CD8-positive, alpha-beta memory T cell (primary cell): ENCODE data around the gene UGCG. TPM values are rescaled to one million over a fixed set of nuclear protein-coding genes. Genes with fewer than 3 reads are reported as not detected.

ENCODE experiments used
- CTCF ChIA-PET: fragments of 350-600 bp; sonication (Branson Sonifier 250); formaldehyde crosslinking; loops from one replicate; lab custom pipeline; 2021; ENCODE audit warnings: antibody characterized with exemption; lab: Charles Lee
- POLR2A ChIA-PET: fragments of 350-600 bp; sonication (Branson Sonifier 250); formaldehyde crosslinking; loops from one replicate; lab custom pipeline; 2021; ENCODE audit warnings: antibody characterized with exemption; lab: Charles Lee
- DNase-seq, 5 donors: peaks; one replicate each; pipeline versions ENCODE4 v3.0.0 to v3.0.0-alpha.2; 2020 to 2022; ENCODE audit warnings: mixed read lengths in 1 of 5
- H3K27ac ChIP-seq: one replicate; pipeline ENCODE4 v1.7.0; 2013; ENCODE audit warnings: low read depth, mild to moderate bottlenecking, low read length, moderate library complexity
- H3K27me3 ChIP-seq: 2 replicates; pipeline ENCODE4 v1.7.0; 2013; ENCODE audit warnings: low read length, mild to moderate bottlenecking; ENCODE audit not compliant: insufficient read depth, poor library complexity, severe bottlenecking
- H3K36me3 ChIP-seq: 2 replicates; pipeline ENCODE4 v1.7.0; 2013; ENCODE audit warnings: mild to moderate bottlenecking, low read length, moderate library complexity; ENCODE audit not compliant: insufficient read depth
- H3K4me1 ChIP-seq: 2 replicates; pipeline ENCODE4 v1.7.0; 2013; ENCODE audit warnings: mild to moderate bottlenecking, low read length, moderate library complexity; ENCODE audit not compliant: insufficient read depth
- H3K4me3 ChIP-seq: 2 replicates; pipeline ENCODE4 v1.7.0; 2013; ENCODE audit warnings: mild to moderate bottlenecking, low read length
- H3K9me3 ChIP-seq: 2 replicates; pipeline ENCODE4 v1.7.0; 2013; ENCODE audit warnings: mild to moderate bottlenecking, low read length
- H3K27ac Mint-ChIP-seq, 8 donors: one replicate each; pipeline ENCODE4 v1.8.0; 2020 to 2021; ENCODE audit warnings: mixed read lengths in 8 of 8, mild to moderate bottlenecking in 6 of 8, inconsistent platforms in 3 of 8, moderate library complexity in 3 of 8
- H3K27me3 Mint-ChIP-seq, 2 donors: one replicate each; pipeline ENCODE4 v1.8.0; 2020 to 2021; ENCODE audit warnings: mixed read lengths in 2 of 2, mild to moderate bottlenecking in 1 of 2, moderate library complexity in 1 of 2
- H3K36me3 Mint-ChIP-seq, 3 donors: one replicate each; pipeline ENCODE4 v1.8.0; 2020 to 2021; ENCODE audit warnings: mixed read lengths in 3 of 3, inconsistent platforms in 1 of 3, mild to moderate bottlenecking in 1 of 3
- H3K4me1 Mint-ChIP-seq, 3 donors: one replicate each; pipeline ENCODE4 v1.8.0; 2020 to 2021; ENCODE audit warnings: mixed read lengths in 3 of 3, inconsistent platforms in 1 of 3, mild to moderate bottlenecking in 1 of 3
- H3K4me3 Mint-ChIP-seq, 7 donors: one replicate each; pipeline ENCODE4 v1.8.0; 2020 to 2021; ENCODE audit warnings: mixed read lengths in 7 of 7, mild to moderate bottlenecking in 6 of 7, moderate library complexity in 4 of 7, inconsistent platforms in 2 of 7
- H3K9me3 Mint-ChIP-seq, 5 donors: one replicate each; pipeline ENCODE4 v1.8.0; 2020 to 2022; ENCODE audit warnings: mixed read lengths in 5 of 5, mild to moderate bottlenecking in 3 of 5, moderate library complexity in 2 of 5, inconsistent platforms in 1 of 5
- polyA plus RNA-seq: library from polyadenylated mRNA; unstranded; fragments of 300-500 nt; fragmentation: Illumina TruSeq; gene quantifications from one replicate; pipeline ENCODE4 v1.2.3, GENCODE V29; 2021
- total RNA-seq, 2 experiments: library from RNA; stranded (reverse); gene quantifications; one replicate each; pipeline ENCODE4 v1.2.3, GENCODE V29; 2021

Gene UGCG
- total and polyA plus RNA-seq, 3 experiments from 2014 or later = 13.1 to 23.2 (median 20.4) TPM

GRCh38 chr9:111965566-111966019, 69.0 kb downstream of the UGCG start:
- CTCF ChIA-PET = no interaction called here
- POLR2A ChIA-PET = no interaction called here
- H3K4me3 ChIP-seq = no peak overlapping the region
- no peaks in the 10 kb centered on the region for H3K9me3 ChIP-seq
- no peaks in the 10 kb centered on the region for H3K36me3 ChIP-seq
- Mint-ChIP-seq H3K4me3 (no peak overlapping the region), H3K4me1 (no peaks in the 10 kb centered on the region), H3K27ac (no peak overlapping the region), H3K36me3 (no peaks in the 10 kb centered on the region), H3K9me3 (no peaks in the 10 kb centered on the region), H3K27me3 (no peaks in the 10 kb centered on the region)
- no peaks in the 10 kb centered on the region for H3K4me1 ChIP-seq
- no peaks in the 10 kb centered on the region for H3K27me3 ChIP-seq
- DNase-seq = no peak
- H3K27ac ChIP-seq = no peak overlapping the region

GRCh38 chr9:111966124-111966723, 69.6 kb downstream of the UGCG start:
- no peaks in the 10 kb centered on the region for H3K27me3 Mint-ChIP-seq
- POLR2A ChIA-PET = no interaction called here
- Histone ChIP-seq H3K4me3 (no peak overlapping the region), H3K27ac (no peak overlapping the region), H3K36me3 (no peaks in the 10 kb centered on the region), H3K27me3 (no peaks in the 10 kb centered on the region), H3K4me1 (no peaks in the 10 kb centered on the region), H3K9me3 (no peaks in the 10 kb centered on the region)
- CTCF ChIA-PET = no interaction called here
- H3K36me3 Mint-ChIP-seq = no peaks in the 10 kb centered on the region
- H3K4me1 Mint-ChIP-seq = no peaks in the 10 kb centered on the region
- no peak overlapping the region for H3K27ac Mint-ChIP-seq
- H3K4me3 Mint-ChIP-seq = no peak overlapping the region
- DNase-seq = no peak
- H3K9me3 Mint-ChIP-seq = no peaks in the 10 kb centered on the region

- H3K27ac ChIP-seq = no peak overlapping the region
- POLR2A ChIA-PET = no interaction called here
Observed at GRCh38 chr9:111966861-111967291, 70.3 kb downstream of the UGCG start.

GRCh38 chr9:111967621-111968020, 71.0 kb downstream of the UGCG start:
- Mint-ChIP-seq H3K4me3 (no peak overlapping the region), H3K4me1 (no peaks in the 10 kb centered on the region), H3K27me3 (no peaks in the 10 kb centered on the region), H3K36me3 (no peaks in the 10 kb centered on the region), H3K9me3 (no peaks in the 10 kb centered on the region), H3K27ac (no peak overlapping the region)
- Histone ChIP-seq H3K4me3 (no peak overlapping the region), H3K4me1 (no peaks in the 10 kb centered on the region), H3K27ac (no peak overlapping the region), H3K36me3 (no peaks in the 10 kb centered on the region), H3K9me3 (no peaks in the 10 kb centered on the region), H3K27me3 (no peaks in the 10 kb centered on the region)
- POLR2A ChIA-PET = no interaction called here
- CTCF ChIA-PET = interaction anchor here (1.4 kb wide), 1 partner anchor 108 kb away, joined by 3 read pairs; no protein-coding TSS in a partner anchor
- DNase-seq = no peak

More at GRCh38 chr9:111966861-111967291, 70.3 kb downstream of the UGCG start:
- H3K36me3 Mint-ChIP-seq = no peaks in the 10 kb centered on the region
- DNase-seq = no peak
- H3K4me1 ChIP-seq = no peaks in the 10 kb centered on the region
- H3K9me3 ChIP-seq = no peaks in the 10 kb centered on the region
- H3K27ac Mint-ChIP-seq = no peak overlapping the region
- no peaks in the 10 kb centered on the region for H3K27me3 Mint-ChIP-seq
- H3K4me3 ChIP-seq = no peak overlapping the region
- no peaks in the 10 kb centered on the region for H3K9me3 Mint-ChIP-seq
- no peaks in the 10 kb centered on the region for H3K36me3 ChIP-seq
- CTCF ChIA-PET = no interaction called here
- no peaks in the 10 kb centered on the region for H3K4me1 Mint-ChIP-seq
- H3K27me3 ChIP-seq = no peaks in the 10 kb centered on the region
- no peak overlapping the region for H3K4me3 Mint-ChIP-seq

- no peak for DNase-seq
- Mint-ChIP-seq H3K36me3 (no peaks in the 10 kb centered on the region), H3K4me3 (no peak overlapping the region), H3K27ac (no peak overlapping the region), H3K4me1 (no peaks in the 10 kb centered on the region), H3K27me3 (no peaks in the 10 kb centered on the region), H3K9me3 (no peaks in the 10 kb centered on the region)
- Histone ChIP-seq H3K27me3 (no peaks in the 10 kb centered on the region), H3K4me1 (no peaks in the 10 kb centered on the region), H3K36me3 (no peaks in the 10 kb centered on the region), H3K27ac (no peak overlapping the region), H3K4me3 (no peak overlapping the region), H3K9me3 (no peaks in the 10 kb centered on the region)
- ChIA-PET POLR2A (interaction anchor here (0.6 kb wide), 1 partner anchor 202 kb away, joined by 3 read pairs; no protein-coding TSS in a partner anchor), CTCF (interaction anchor here (1.4 kb wide), 1 partner anchor 106 kb away, joined by 3 read pairs; no protein-coding TSS in a partner anchor)
Observed at GRCh38 chr9:111969061-111969460, 72.4 kb downstream of the UGCG start.

- POLR2A ChIA-PET = interaction anchor here (0.6 kb wide), 1 partner anchor 203 kb away, joined by 3 read pairs; no protein-coding TSS in a partner anchor
- Histone ChIP-seq H3K27me3 (no peaks in the 10 kb centered on the region), H3K4me3 (no peak overlapping the region), H3K36me3 (no peaks in the 10 kb centered on the region), H3K9me3 (no peaks in the 10 kb centered on the region), H3K4me1 (no peaks in the 10 kb centered on the region), H3K27ac (no peak overlapping the region)
- Mint-ChIP-seq H3K4me3 (no peak overlapping the region), H3K9me3 (no peaks in the 10 kb centered on the region), H3K4me1 (no peaks in the 10 kb centered on the region), H3K36me3 (no peaks in the 10 kb centered on the region), H3K27me3 (no peaks in the 10 kb centered on the region), H3K27ac (no peak overlapping the region)
- DNase-seq = no peak
- CTCF ChIA-PET = no interaction called here
Observed at GRCh38 chr9:111969622-111970021, 73.0 kb downstream of the UGCG start.

- Histone ChIP-seq H3K36me3 (no peaks in the 10 kb centered on the region), H3K9me3 (no peaks in the 10 kb centered on the region), H3K4me1 (no peaks in the 10 kb centered on the region), H3K27me3 (no peaks in the 10 kb centered on the region), H3K27ac (no peak overlapping the region), H3K4me3 (no peak overlapping the region)
- CTCF ChIA-PET = interaction anchor here (0.9 kb wide), 1 partner anchor 16 kb away, joined by 3 read pairs; no protein-coding TSS in a partner anchor
- no peaks in the 10 kb centered on the region for H3K27me3 Mint-ChIP-seq
- no peaks in the 10 kb centered on the region for H3K36me3 Mint-ChIP-seq
- H3K4me3 Mint-ChIP-seq = no peak overlapping the region
- no peak overlapping the region for H3K27ac Mint-ChIP-seq
- peaks cover 0 to 5% (median 2%) of the 10 kb centered on the region in 3 donors for H3K4me1 Mint-ChIP-seq
- no peaks in the 10 kb centered on the region for H3K9me3 Mint-ChIP-seq
- POLR2A ChIA-PET = no interaction called here
- no peak for DNase-seq
Observed at GRCh38 chr9:111970827-111971226, 74.2 kb downstream of the UGCG start.

GRCh38 chr9:111974092-111974681, 77.6 kb downstream of the UGCG start:
- Mint-ChIP-seq H3K27me3 (no peaks in the 10 kb centered on the region), H3K27ac (no peak overlapping the region), H3K4me1 (peaks cover 0 to 5% (median 2%) of the 10 kb centered on the region in 3 donors), H3K36me3 (no peaks in the 10 kb centered on the region), H3K4me3 (no peak overlapping the region), H3K9me3 (no peaks in the 10 kb centered on the region)
- POLR2A ChIA-PET = no interaction called here
- H3K27me3 ChIP-seq = no peaks in the 10 kb centered on the region
- H3K4me3 ChIP-seq = no peak overlapping the region
- no peak overlapping the region for H3K27ac ChIP-seq
- no peaks in the 10 kb centered on the region for H3K9me3 ChIP-seq
- CTCF ChIA-PET = no interaction called here
- no peaks in the 10 kb centered on the region for H3K36me3 ChIP-seq
- H3K4me1 ChIP-seq = no peaks in the 10 kb centered on the region
- DNase-seq = no peak
